ENCODE measurements around the gene MED13L.
A peak's percentile ranks its signal among the peaks of the same experiment; 100 is the strongest.

MED13L gene

DNA sequence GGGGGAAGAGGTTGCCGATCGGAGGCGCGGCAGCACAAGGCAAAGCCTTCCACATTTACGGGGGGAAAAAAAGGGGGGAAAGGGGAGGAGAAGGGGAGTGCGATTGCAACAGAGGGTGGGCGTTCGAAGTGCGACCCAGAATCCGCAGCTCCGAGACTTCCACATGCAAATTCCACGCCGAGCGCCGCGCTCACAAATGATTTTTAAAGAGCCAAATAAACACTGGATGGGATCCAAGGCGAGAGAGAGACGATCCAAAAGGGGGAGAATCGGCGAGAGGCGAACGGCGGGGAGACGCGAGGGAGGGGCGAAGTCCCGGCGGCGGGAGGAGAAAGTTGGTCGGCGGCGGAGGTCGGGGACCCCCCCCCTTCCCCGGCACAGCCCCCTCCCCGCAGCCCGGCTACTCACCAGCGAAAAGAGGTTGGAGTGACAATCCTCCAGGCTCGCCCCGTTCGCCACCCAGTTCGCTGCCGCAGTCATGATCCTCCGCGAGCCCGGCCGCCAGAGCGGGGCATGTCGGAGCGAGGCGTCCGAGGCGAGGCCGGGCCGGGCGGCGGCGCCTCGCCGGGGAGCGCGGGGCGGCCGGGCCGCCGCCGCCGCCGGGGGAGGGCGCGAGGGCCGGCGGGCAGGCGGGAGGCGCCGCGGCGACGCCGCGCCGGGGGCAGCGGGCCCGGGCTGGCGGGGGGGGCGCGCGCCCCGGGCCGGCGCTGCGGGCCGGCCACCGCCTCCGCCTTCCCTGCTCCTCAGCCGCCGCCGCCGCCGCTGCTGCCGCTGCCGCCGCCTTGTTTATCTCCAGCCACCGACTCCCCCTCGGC, 634 bp downstream of the MED13L start:
- DNase-seq: peak; percentile 60

DNA sequence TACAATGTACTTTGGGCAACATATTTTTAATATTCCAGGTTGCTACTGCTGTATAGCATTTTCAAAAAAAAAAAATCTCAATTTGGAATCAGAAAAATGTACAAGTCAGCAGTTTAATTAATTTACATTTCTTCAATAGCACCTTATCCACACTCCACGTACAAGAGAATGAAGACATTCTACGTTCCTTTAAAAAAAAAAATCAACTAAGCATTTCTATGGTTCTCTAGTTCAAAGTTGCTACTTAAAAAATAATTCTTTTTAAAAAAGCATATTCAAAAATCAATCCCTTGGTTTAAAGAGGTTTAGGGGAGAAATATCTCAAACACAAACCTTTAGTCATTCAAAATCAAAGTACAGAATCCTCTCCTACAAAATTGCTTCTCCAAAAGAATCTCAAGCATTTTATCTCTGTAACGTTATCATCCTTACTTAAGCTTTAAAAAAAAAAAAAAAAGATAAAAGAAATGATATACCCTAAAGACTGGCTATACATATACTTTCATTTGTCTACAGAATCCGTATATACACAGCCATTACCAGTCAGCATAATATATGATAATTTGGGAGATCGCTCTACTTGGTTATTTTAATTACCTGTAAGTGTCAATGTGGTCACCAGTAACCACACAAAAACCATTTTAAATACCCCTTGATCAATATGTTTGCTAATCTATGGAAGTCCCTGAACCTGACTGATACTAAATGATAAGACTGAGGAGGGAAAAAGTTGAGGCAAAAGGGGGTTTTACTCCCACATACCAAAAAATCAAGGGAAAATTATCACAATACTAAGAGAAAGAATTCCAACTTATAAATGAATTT, 2.7 kb downstream of the MED13L start:
- DNase-seq: no peak

DNA sequence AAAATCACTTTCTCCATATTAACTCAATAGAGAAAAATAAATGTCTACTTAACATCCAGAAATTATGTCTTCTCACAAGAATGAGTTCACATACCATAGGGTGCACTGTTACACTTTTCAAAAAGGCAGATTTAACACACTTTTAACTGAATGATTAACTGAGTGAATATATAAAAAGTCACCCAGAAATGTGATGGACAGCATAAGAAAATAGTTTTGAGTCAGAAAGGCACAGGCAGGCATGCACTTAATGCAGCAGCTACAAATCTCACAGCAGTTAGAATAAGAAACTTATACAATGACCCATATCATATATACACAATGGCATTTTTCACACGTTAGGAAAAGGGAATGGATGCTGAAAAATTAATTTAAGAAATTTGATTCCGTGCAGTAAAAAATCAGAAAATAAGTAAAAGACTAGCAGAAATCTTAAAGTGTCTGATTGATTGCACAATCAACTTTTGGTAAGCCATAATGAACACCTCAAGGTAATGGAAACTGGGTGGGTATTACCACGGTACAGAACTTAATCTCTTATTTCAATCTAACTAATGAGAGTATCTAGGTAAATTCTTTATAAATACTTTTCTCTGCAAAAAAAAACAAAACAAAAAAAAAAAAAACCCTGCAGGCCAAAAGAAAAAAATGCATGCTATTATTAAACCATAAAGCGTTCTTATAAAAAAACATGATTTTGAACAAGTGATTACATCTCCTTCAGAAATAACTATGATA, 3.5 kb downstream of the MED13L start:
- no peak for DNase-seq

DNA sequence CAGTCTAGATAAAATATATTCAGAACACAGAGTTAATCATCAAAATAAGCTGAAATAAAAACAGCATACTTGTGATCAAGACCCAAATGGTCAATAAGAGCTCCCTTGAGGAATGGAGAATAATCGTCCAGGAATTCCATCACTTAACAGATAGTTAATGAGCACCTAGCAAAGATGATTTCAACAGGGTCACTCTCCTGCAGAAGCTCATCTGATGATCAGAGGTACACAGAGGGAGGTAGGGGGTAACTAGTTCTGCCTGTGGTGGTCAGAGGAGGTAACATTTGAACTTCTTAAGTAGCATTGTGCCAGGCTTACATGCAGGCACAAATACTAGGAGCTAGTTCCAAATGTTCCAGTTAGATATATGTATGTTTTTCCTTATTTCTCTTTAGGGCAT, 9.5 kb downstream of the MED13L start:
- no peak for DNase-seq

DNA sequence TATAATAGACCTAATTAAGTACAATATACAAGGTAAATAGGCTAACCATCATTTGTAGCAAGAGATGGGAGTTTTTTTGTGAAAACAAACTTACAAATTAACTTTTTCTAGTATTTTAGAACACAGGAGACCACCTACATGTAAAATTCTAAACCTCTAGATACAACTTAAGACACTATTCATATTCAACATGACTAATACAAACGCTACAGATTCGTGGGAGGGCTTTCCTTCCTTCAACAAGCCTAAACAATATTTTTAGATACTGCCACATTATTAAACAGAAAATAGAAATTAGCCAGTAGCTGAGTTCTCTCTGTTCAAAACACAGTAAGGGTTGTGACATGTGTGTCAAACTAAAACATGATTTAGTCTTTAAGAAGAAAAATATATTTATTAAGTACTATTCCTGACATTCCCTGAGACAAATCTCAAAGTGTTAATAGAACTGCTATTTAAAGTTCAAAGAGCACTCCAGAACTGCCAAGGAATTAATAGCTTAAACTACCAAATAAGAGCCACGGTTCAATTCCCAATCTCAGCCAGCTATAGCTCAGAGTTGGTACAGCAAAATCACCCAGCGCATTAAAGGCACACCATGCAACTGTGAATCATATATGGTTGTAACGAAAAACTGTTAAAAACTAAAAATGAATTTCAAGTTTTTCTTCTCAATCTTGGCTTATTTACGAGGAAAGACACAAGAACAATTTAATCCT, 10.7 kb downstream of the MED13L start:
- DNase-seq: no peak

DNA sequence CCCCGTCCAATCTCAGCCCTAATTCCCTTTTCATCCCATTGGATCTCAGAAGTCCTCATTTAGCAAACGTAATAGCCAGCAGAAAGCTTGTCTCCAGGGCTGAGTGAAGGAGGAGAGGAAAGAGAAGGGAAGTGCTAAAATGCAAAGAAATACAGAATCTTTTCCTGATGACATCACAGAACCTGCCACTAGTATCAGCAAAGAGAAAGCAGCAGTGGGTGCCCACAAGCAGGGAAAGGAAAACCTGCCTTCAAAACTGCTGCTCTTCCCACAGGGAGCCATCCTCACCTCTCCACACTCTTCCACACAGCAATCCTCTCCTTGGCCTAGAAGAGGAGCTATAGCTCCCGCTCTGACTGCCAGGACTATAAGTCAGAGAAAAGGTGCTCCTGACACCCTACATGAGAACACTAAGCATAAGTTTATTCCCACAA, 11.3 kb downstream of the MED13L start:
- DNase-seq: no peak

DNA sequence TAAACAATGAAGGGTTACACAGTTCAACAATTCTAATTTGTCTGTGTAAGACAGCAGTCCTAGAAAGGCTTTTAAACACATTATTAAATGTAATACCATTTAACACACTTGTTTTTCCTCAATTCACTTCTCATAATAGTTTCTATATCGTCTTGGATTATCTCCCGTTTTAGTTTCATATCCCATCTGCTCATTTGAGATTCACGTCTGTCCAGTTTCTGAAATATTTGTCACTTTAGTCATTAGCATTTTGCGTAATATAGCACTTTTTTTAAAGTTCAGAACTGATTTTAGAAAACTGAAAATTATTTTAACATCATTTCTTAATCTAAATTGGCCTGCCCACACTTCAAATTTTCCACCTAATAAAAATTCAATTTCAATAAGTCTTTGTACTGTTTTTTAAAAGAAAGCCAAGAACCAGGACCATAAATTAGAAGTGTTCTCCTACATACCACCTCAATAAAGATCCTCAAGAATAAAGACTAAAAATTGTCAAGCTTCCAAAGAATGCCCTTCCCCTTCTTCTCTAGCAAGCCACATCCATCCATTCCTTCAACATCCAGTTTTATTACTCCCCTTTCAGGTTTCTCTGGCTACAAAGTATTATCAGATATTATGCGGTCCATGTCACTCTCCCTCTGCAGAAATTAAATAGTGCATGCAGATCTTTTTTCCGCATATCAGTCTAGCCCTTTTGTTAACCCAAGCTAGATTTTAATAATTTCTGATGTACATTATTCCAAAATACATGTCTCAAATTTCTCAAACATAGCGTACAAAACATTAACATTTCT, 11.9 kb downstream of the MED13L start:
- no peak for DNase-seq

DNA sequence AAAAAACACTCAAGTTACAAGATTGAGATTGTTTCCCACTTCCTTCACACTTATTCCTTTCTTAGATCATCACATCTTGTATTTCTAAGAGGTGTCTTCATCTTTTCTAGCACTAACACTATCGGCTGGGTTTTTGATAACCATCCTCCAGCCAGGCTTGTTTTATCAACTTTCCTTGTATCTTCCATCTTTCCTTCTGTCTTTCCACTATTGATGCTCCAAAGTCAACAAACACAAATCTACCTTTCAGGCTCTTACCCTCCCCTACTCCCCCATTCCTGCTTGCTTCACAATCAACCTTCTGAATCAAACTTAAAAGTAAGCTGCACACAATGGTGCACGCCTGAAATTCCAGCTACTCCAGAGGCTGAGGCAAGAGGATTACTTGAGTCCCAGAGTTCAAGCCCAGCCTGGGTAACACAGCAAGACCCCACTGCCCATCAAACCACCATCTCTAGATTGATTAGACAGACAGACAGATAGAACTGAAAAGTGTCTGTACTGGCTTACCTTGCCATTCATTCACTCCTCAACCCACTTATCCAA, 12.9 kb downstream of the MED13L start:
- DNase-seq: no peak

DNA sequence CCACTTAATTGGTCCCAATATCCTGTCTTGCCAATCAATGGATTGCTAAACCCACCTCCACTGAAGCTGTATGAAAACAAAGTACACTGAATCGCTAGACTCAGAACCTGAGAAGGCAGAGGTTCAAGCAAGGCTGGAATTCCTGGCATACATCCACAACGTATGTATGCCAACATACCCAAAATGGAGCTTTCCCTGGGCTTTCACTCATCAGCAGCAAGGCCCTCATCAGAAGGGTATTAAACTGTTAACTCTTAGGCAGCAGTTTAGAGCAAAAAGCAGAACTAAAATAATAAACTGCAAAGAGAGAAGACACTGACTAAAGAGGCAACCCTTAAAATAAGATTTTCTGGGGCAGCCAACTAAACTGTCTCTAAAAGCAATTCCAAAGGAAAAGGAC, 13.6 kb downstream of the MED13L start:
- DNase-seq: no peak

DNA sequence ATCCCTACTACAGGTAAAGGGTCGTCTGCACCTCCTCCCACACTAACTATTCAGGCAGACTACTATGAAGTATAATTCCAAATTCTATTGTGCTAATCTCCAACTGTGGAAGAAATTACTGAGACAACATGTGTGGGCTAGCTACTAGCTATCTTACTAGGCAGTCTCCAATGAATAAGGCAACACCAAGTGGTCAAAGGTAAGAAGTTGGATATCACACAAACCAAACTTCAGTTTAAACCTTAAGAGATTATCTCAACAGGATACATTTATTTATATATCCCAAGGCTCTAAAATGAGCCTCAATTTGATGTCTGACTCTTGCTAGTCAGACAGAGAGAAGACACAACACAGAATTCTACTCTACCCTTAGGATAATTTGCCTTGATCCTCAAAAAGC, 14.1 kb downstream of the MED13L start:
- DNase-seq: no peak

DNA sequence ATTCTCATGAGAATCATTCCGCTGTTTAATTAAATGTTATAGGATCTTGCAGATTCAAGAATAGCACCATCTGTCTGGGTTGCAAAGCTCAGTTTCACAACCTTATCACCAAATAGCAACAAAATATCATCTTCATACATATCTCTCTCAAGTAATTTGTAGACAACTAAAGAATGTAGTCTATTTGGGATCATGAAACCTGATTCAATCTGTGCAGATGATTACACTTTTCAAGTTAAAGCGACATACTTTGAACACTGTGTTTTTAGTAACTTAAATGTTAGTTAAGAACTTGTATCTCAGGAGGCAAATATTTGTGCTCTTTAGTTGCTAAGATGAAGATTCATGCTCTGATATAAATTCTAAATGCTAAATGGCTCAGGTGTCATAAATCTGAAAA, 14.8 kb downstream of the MED13L start:
- no peak for DNase-seq

DNA sequence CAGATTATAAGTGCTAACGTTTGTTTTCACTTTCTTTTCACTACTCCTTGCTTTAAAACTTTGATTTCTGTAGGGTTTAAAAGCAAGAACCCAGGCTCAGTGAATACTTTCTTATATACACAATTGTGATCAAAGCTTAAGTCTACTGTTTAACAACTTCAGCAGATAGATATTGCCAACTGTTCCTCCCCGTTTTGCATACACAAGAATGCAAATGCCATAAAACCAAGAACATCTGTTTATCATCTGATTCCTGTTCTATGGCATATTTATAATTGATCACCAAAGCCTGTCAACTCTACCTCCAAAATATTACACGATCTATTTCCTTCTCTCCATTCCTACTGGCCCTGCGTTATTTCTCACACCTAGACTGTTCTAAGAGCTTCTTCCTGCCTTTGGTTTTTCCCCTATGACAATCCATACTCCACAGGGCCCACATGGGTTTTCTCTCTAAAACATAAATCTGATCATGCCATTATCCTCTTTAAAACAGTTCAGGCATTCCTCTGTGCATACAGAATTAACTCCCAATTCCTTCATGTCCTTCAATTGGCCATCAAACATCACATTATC, 15.9 kb downstream of the MED13L start:
- no peak for DNase-seq

DNA sequence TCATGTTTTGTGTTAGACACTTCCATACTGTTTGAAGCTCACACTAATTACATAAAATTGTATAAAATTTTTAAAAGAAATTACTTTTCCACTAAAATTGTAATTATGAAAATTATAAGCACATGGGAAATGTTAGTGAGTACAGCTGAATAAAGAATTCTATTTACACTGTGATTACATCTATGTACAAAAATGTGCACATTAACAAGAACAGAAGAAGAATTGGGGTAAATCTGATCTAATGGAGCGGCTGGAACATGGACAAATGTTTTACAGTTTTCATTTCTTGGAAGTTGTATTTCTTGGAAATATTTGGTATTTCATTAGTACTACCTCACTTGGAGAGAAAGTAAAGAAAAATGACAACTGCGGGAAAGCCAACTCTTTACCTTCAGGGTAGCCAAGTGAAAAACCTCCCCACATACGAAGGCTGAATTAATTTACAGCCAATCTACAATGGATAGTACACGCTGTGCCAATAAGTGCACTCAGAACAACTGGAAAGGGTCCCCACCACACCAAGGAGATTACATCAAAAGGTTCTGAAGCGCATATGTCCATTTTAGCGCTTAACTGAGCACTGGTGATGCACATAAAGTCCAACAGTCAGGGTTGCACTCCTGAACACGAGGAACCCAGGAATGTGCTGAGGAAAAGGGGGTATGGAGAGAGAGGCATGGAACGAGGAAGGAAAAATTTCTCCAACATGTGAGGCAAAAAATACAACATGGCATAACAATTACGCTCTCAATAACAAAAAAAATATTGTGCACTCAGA, 17.5 kb downstream of the MED13L start:
- no peak for DNase-seq

DNA sequence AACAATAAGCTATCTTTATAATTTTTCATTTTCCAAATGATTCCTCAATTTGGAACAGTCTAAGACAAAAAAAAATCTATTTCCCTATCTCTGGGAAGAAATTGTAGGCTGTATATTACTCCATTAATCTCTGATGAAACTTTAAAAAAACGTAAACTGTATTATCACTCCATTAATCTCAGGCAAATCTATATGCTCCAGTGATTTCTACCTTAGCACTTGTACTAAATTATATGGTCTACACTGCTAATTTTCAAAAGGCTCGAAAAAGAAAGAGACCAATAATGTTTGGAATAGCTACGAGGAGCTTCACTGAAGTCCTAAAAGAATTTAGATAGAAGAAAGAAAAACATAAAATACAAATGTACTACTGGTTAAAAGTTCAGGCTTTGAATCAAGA, 19.7 kb downstream of the MED13L start:
- no peak for DNase-seq

DNA sequence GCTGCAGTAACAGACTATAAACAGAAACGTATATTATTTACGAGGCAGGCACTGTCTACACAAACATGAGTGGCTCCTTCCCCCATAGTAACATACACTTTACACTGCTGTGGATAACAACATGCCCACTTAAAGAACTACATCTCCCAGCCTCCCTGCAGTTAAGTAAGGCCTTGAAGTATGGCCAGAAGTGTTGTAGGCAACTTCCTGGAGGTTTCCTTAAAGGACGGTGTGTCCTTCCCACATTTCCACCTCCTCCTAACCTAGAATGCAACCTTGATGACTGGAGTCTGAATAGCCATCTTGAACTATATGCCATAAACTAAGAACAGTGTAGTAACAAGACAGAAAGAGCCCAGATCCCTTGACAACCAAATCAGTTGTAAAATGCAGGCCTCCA, 20.3 kb downstream of the MED13L start:
- DNase-seq: no peak

DNA sequence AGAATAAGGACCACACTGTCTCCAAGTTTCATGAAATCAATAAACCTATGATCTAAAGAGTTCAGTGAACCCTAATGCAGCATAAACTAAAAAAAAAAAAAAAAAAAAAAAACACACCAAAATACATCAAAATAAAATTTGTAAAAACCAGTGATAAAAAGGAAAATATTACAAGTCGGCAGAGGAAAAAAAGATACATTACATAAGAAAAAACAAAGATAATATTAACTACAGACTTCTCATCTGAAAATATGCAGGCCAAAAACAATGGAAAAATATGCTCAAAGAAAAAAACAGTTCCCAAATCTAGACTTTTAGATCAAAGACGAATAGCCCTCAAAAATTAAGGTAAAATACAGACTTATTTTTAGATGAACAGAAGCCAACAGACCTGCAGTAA, 27.6 kb downstream of the MED13L start:
- no peak for DNase-seq

DNA sequence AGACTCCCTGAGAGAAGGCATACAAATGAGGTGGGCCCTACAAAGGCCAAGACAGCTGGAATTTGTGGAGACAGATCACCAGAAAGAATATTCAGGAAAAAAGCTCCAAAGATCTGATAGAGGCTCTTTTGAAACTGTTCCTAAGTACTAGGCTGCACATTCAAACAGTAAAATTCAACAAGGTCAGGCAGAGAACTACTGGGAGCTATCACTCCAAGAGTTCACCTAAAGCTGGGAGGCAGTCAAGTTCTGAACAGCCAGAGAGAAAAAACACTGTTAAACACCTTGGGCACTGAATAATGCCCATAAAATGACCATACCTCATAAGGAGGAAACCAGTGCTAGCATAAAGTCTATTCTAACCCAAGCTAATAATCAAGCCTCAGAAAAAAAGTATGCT, 28.6 kb downstream of the MED13L start:
- DNase-seq: no peak

DNA sequence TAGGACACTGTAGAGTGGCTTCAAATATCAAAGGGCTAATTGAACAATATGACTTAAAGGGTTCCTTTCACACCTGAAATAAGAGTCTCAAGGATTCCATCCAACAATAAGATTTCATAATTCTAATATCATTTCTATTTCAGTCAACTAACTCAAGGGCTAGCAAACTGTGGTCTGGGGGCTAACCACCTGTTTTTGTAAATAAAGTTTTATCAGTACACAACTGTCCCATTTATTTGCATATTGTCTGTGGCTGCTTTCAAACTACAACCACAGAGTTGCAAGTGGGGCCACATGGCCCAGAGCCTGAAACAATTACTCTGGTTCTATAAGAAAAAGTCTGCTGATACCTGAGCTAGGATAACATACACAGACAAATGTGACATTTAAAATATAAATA, 29.1 kb downstream of the MED13L start:
- no peak for DNase-seq

DNA sequence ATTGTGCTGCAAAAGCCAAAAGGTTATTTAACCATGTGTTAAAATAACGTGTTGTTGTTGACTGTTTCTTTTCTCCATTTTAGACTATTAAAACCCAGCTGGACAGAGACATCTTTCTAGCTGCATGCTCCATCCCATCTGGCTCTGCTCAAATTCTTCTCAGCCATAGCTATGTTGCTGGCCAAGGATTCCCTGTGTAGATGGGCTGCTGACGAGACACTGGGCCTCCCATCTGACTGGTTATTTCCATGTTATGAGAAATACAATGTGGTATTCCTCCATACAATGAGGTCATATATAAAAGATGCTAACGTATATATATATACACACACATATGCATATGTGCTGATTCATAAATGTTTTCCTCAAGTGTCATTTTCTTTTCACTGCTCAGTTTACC, 30.1 kb downstream of the MED13L start:
- no peak for DNase-seq

DNA sequence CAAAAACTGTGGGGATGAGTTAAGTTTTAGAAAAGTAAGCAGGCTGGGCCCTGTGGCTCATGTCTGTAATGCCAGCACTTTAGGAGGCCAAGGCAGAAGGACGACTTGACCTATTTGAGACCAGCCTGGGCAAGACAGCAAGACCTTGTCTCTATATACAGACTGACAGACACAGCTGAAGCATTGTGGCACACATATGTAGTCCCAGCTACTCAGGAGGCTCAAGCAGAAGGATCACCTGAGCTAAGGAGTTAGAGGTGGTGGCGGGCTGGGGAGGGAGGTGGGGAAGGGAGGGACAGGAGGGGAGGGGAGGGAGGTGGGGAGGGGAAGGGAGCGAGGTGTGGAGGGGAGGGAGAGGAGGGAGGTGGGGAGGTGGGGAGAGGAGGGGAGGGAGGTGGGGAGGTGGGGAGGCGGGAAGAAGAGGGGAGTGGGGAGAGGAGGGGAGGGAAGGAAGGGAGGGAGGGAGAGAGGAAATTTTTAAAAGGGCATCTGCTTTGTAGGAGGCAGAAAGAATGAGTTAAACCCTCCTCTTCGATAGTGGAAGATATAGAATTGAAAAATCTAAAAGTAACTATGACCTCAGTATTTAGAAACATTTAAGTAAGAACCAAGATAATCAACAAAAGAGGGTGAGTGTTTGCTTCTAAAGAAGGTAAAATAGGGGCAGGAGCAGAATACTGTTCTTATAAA, 30.9 kb downstream of the MED13L start:
- no peak for DNase-seq
